Activated naive CD8-positive, alpha-beta T cell treated with anti-CD3 and anti-CD28 coated beads for 36 hours (primary cell): ENCODE results near the gene RIMBP2. TPM values are rescaled to one million over a fixed set of nuclear protein-coding genes. Genes with fewer than 3 reads are reported as not detected.

Source experiments
- DNase-seq: peaks from one replicate; pipeline ENCODE4 v3.0.0; 2021
- H3K27ac Mint-ChIP-seq: one replicate; pipeline ENCODE4 v1.8.0; 2022; ENCODE audit warnings: mild to moderate bottlenecking, moderate library complexity, mixed read lengths
- H3K27me3 Mint-ChIP-seq: one replicate; pipeline ENCODE4 v1.8.0; 2022; ENCODE audit warnings: mild to moderate bottlenecking, mixed read lengths
- H3K36me3 Mint-ChIP-seq: one replicate; pipeline ENCODE4 v1.8.0; 2021; ENCODE audit warnings: mild to moderate bottlenecking, mixed read lengths
- H3K4me1 Mint-ChIP-seq: one replicate; pipeline ENCODE4 v1.8.0; 2021; ENCODE audit warnings: mixed read lengths
- H3K4me3 Mint-ChIP-seq: one replicate; pipeline ENCODE4 v1.8.0; 2022; ENCODE audit warnings: mild to moderate bottlenecking, moderate library complexity, mixed read lengths
- H3K9me3 Mint-ChIP-seq: one replicate; pipeline ENCODE4 v1.8.0; 2022; ENCODE audit warnings: mixed read lengths
- total RNA-seq, 2 experiments: library from RNA; stranded (reverse); gene quantifications; one replicate each; pipeline ENCODE4 v1.2.3, GENCODE V29; 2021

The RIMBP2 gene
- total RNA-seq, 2 experiments from 2014 or later = not detected

DNA sequence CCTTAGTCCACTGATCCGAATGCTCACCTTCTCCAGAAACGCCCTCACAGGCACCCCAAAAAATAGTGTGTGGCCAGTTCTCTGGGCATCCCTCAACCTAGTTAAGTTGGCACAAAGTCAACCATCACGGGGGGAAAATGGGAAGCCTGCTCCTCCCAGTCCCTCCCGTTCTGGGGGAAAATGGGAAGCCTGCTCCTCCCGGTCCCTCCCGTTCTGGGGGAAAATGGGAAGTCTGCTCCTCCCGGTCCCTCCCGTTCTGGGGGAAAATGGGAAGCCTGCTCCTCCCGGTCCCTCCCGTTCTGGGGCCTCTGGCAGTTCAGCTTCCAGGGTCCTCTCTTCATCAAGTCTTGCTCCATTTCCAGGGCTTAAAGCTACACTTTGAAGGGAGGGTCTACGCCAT lies 106.1 kb downstream of the RIMBP2 start:
- DNase-seq = no peak
- Mint-ChIP-seq H3K4me3 (no peak overlapping the region), H3K4me1 (no peaks in the 10 kb centered on the region), H3K36me3 (no peaks in the 10 kb centered on the region), H3K27me3 (no peaks in the 10 kb centered on the region), H3K9me3 (no peaks in the 10 kb centered on the region), H3K27ac (no peak overlapping the region)

GRCh38 chr12:130608831-130609230 lies 107.3 kb downstream of the RIMBP2 start:
- no peaks in the 10 kb centered on the region for H3K36me3 Mint-ChIP-seq
- no peak for DNase-seq
- no peak overlapping the region for H3K27ac Mint-ChIP-seq
- no peaks in the 10 kb centered on the region for H3K9me3 Mint-ChIP-seq
- H3K4me1 Mint-ChIP-seq = no peaks in the 10 kb centered on the region
- no peaks in the 10 kb centered on the region for H3K27me3 Mint-ChIP-seq
- no peak overlapping the region for H3K4me3 Mint-ChIP-seq

DNA sequence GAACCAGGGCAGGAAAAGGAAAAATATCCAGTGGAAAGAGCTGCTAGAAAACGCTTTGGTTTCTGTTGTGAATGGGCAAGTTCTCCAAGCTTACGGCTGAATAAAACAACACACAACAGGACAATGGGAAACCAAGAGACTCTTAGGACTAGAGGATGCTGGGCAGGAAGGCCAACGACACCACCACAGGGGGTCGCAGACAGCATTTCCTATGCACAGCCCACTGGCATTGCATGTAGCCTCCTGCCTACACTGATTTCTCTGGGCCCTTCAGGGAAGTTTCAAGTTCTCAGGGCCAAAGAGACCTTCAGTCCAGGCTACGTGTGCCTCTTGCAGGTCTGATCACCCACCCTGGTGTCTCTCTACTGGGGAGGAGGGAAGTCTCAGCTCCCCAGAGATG lies 108.0 kb downstream of the RIMBP2 start:
- no peaks in the 10 kb centered on the region for H3K4me1 Mint-ChIP-seq
- H3K36me3 Mint-ChIP-seq = no peaks in the 10 kb centered on the region
- H3K27me3 Mint-ChIP-seq = no peaks in the 10 kb centered on the region
- no peak overlapping the region for H3K4me3 Mint-ChIP-seq
- H3K9me3 Mint-ChIP-seq = no peaks in the 10 kb centered on the region
- no peak for DNase-seq
- H3K27ac Mint-ChIP-seq = no peak overlapping the region

DNA sequence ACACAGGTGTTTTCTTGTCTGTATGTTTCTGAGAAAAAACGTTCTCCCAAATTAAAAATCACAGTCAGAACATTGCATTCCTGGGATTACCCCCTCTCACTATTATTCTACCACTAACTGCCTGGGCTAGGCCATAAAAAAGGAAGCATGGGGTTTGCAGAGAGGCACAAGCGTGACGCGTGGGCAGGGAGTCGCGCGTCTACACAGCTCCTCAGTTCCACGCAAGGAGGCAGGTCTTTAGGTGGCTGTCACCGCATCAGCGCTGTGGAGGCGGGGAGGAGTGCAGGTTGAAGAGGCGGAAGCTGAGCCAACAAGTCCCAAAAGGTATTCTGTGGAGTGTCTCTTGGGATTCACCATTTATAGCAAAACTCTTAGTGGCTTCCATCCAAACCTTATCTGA lies 109.9 kb downstream of the RIMBP2 start:
- Mint-ChIP-seq H3K9me3 (no peaks in the 10 kb centered on the region), H3K4me3 (no peak overlapping the region), H3K27me3 (no peaks in the 10 kb centered on the region), H3K36me3 (no peaks in the 10 kb centered on the region), H3K4me1 (no peaks in the 10 kb centered on the region), H3K27ac (no peak overlapping the region)
- no peak for DNase-seq

- Mint-ChIP-seq H3K9me3 (no peaks in the 10 kb centered on the region), H3K4me3 (no peak overlapping the region), H3K27me3 (no peaks in the 10 kb centered on the region), H3K27ac (no peak overlapping the region), H3K36me3 (no peaks in the 10 kb centered on the region), H3K4me1 (no peaks in the 10 kb centered on the region)
- no peak for DNase-seq
Measured at GRCh38 chr12:130603396-130603965, 112.6 kb downstream of the RIMBP2 start.

GRCh38 chr12:130602251-130602650 lies 113.8 kb downstream of the RIMBP2 start:
- no peak for DNase-seq
- Mint-ChIP-seq H3K27ac (no peak overlapping the region), H3K4me3 (no peak overlapping the region), H3K36me3 (no peaks in the 10 kb centered on the region), H3K9me3 (peaks cover 8% of the 10 kb centered on the region), H3K4me1 (no peaks in the 10 kb centered on the region), H3K27me3 (no peaks in the 10 kb centered on the region)

DNA sequence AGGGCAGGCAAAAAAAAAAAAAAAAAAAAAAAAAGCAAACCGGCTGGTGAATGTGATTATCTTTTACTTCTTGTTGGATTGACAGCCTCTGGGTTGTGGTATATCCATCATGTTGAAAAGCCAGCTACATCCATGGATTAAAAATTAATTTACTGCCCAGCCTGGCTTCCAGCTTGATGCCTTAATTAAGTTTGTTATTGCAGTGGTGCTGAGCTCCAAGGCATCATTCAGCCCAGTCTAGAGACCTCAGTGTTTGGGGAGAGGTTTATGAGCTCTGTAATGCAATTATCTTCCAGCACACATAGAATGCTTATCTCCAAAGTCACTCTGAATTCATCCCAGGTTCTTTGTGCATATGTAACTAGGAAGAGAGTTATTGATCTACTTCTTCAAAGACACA lies 114.8 kb downstream of the RIMBP2 start:
- DNase-seq = no peak
- no peak overlapping the region for H3K4me3 Mint-ChIP-seq
- no peak overlapping the region for H3K27ac Mint-ChIP-seq
- H3K27me3 Mint-ChIP-seq = no peaks in the 10 kb centered on the region
- no peaks in the 10 kb centered on the region for H3K36me3 Mint-ChIP-seq
- H3K9me3 Mint-ChIP-seq = peaks cover 9% of the 10 kb centered on the region
- no peaks in the 10 kb centered on the region for H3K4me1 Mint-ChIP-seq

GRCh38 chr12:130596241-130596640 lies 119.9 kb downstream of the RIMBP2 start:
- Mint-ChIP-seq H3K9me3 (peaks cover 9% of the 10 kb centered on the region), H3K4me3 (no peak overlapping the region), H3K27me3 (no peaks in the 10 kb centered on the region), H3K4me1 (no peaks in the 10 kb centered on the region), H3K27ac (no peak overlapping the region), H3K36me3 (no peaks in the 10 kb centered on the region)
- DNase-seq = no peak

- no peak overlapping the region for H3K4me3 Mint-ChIP-seq
- no peaks in the 10 kb centered on the region for H3K36me3 Mint-ChIP-seq
- H3K27ac Mint-ChIP-seq = no peak overlapping the region
- DNase-seq = no peak
- peaks cover 9% of the 10 kb centered on the region for H3K9me3 Mint-ChIP-seq
- H3K27me3 Mint-ChIP-seq = no peaks in the 10 kb centered on the region
- no peaks in the 10 kb centered on the region for H3K4me1 Mint-ChIP-seq
Measured at GRCh38 chr12:130595566-130595965, 120.5 kb downstream of the RIMBP2 start.

- Mint-ChIP-seq H3K4me1 (no peaks in the 10 kb centered on the region), H3K27me3 (peaks cover 5% of the 10 kb centered on the region), H3K4me3 (no peak overlapping the region), H3K36me3 (no peaks in the 10 kb centered on the region), H3K27ac (no peak overlapping the region), H3K9me3 (peaks cover 9% of the 10 kb centered on the region)
- no peak for DNase-seq
Measured at GRCh38 chr12:130593056-130593455, 123.0 kb downstream of the RIMBP2 start.

DNA sequence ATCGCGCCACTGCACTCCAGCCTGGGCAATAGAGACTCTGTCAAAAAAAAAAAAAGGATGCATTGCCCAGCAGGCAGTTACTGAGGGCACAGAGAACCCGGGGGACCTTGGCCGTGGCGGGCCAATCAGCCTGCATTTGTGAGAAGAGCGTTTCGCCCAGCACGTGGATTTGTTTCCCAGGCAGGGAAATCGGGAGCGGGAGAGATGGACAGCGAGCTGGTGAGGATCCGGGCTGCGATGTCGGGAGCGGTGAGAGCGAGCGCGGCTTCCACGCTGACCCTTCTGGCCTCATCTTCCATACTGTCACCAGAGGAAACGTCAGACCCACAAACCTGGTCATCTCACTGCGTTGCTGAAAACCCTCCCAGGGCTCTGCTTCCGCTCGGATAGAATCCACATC lies 123.5 kb downstream of the RIMBP2 start:
- peaks cover 7% of the 10 kb centered on the region for H3K27me3 Mint-ChIP-seq
- H3K9me3 Mint-ChIP-seq = peaks cover 4% of the 10 kb centered on the region
- no peak for DNase-seq
- no peaks in the 10 kb centered on the region for H3K36me3 Mint-ChIP-seq
- H3K4me3 Mint-ChIP-seq = no peak overlapping the region
- H3K27ac Mint-ChIP-seq = no peak overlapping the region
- no peaks in the 10 kb centered on the region for H3K4me1 Mint-ChIP-seq

DNA sequence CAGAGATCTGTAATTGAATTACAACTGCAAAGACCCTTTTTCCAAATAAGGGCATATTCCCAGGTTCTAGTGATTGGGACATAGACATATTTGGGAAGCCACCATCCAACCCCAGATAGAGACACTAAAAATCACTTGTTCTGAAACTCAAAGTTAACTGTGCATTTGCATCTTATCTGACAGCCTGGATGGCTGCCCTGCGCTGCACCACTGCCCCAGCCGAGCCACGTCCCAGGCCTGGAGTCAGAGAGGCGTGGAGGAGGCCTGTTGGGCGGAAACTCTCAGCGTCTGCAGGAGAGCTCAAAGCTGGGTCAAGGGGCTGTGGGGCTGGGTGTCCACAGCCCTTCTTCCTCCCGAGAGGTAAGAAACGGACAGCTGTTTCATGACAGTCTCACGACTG lies 124.4 kb downstream of the RIMBP2 start:
- no peak overlapping the region for H3K4me3 Mint-ChIP-seq
- no peaks in the 10 kb centered on the region for H3K4me1 Mint-ChIP-seq
- H3K36me3 Mint-ChIP-seq = no peaks in the 10 kb centered on the region
- DNase-seq = no peak
- no peak overlapping the region for H3K27ac Mint-ChIP-seq
- peaks cover 1% of the 10 kb centered on the region for H3K9me3 Mint-ChIP-seq
- H3K27me3 Mint-ChIP-seq = peaks cover 7% of the 10 kb centered on the region

GRCh38 chr12:130590685-130591084 lies 125.4 kb downstream of the RIMBP2 start:
- Mint-ChIP-seq H3K4me1 (no peaks in the 10 kb centered on the region), H3K4me3 (no peak overlapping the region), H3K9me3 (no peaks in the 10 kb centered on the region), H3K27me3 (peaks cover 14% of the 10 kb centered on the region), H3K36me3 (no peaks in the 10 kb centered on the region), H3K27ac (no peak overlapping the region)
- DNase-seq = no peak

GRCh38 chr12:130589540-130590317 lies 126.4 kb downstream of the RIMBP2 start:
- H3K27ac Mint-ChIP-seq = no peak overlapping the region
- no peaks in the 10 kb centered on the region for H3K9me3 Mint-ChIP-seq

DNA sequence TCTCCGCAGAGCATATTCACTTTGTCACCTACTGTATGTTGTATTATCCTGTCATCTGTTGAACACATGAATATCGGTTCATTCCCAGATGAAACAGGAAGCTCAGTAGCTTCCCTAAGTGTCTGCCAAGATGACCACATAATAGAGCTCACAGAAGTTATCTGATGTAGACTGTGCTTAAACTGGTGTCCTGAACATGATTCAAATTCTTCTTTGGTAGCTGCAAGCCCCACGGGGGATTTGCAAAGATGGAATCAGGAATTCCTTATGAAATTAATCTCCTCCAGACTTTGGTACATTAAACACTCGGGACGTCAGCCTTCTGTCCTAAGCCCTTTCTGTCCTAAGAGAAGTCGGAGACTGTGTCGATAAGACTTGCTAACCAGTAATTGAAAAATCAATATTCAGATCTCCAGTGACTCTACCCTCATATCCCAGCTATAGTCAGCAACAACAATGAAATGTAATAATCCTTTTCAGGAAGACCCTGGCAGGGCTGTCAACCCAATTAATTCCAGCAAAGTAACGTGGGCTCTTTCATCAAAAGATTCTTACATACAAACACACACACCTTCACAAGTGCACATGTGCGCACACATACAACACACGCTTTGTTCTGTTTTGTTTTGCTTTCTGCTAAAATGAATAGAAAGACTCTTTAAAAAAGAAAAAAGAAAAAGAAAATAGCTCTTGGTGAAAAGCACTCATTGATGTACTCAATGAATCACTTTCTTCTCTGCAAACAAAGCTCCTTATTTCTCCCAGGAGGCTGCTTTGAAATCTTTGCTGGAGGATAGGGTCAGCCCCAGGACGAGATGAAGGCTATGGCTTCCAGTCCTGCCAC lies 127.2 kb downstream of the RIMBP2 start:
- Mint-ChIP-seq H3K4me3 (no peak overlapping the region), H3K4me1 (no peaks in the 10 kb centered on the region), H3K27me3 (peaks cover 15% of the 10 kb centered on the region), H3K27ac (no peak overlapping the region), H3K36me3 (no peaks in the 10 kb centered on the region), H3K9me3 (no peaks in the 10 kb centered on the region)
- DNase-seq = no peak

More at GRCh38 chr12:130589540-130590317, 126.4 kb downstream of the RIMBP2 start:
- Mint-ChIP-seq H3K36me3 (no peaks in the 10 kb centered on the region), H3K4me3 (no peak overlapping the region), H3K27me3 (peaks cover 15% of the 10 kb centered on the region), H3K4me1 (no peaks in the 10 kb centered on the region)
- no peak for DNase-seq
